NCI-H226 (cell line): ENCODE data around the gene EPS8L1.
A peak's percentile ranks its signal among the peaks of the same experiment; 100 is the strongest.
"Not testable (repeated sequence)": the region's sequence is repeated elsewhere in the genome, so short reads cannot be mapped to it uniquely, and the experiment has no call there.

Experiments used
- DNase-seq: peaks from one replicate; pipeline ENCODE4 v3.0.0-alpha.2; 2015

EPS8L1 gene

DNA sequence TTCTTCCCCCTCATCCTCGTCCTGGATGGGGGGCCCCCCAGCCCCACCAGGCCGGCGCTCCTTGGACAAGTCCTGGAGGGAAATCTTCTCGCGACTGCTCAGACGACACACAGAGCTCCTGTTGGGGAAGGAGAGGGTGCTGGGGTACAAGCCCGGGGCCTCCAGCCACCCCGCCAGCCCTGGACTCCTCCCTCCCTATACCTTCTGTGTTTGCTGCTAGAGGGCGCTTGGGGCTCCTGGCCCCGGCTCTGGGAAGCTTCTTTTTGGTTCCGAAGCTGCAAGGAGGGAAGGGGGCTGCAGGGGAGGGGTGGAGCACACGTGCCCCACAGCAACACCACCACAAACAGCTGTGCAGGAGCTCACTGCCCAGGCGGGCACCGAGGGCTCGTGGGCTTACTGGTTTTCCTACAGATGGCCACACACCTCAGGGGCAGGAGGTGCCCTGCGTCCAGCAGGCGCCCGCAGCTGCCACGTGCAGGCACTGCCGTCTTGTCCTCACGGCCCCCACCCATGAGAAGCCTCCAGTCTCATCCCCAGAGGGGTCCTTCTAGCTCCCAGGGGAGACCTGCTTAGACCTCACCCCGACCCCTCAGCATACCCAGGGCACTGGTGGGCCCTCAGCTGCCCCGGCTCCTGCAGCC lies 20.5 kb downstream of the EPS8L1 start:
- DNase-seq, result no peak

DNA sequence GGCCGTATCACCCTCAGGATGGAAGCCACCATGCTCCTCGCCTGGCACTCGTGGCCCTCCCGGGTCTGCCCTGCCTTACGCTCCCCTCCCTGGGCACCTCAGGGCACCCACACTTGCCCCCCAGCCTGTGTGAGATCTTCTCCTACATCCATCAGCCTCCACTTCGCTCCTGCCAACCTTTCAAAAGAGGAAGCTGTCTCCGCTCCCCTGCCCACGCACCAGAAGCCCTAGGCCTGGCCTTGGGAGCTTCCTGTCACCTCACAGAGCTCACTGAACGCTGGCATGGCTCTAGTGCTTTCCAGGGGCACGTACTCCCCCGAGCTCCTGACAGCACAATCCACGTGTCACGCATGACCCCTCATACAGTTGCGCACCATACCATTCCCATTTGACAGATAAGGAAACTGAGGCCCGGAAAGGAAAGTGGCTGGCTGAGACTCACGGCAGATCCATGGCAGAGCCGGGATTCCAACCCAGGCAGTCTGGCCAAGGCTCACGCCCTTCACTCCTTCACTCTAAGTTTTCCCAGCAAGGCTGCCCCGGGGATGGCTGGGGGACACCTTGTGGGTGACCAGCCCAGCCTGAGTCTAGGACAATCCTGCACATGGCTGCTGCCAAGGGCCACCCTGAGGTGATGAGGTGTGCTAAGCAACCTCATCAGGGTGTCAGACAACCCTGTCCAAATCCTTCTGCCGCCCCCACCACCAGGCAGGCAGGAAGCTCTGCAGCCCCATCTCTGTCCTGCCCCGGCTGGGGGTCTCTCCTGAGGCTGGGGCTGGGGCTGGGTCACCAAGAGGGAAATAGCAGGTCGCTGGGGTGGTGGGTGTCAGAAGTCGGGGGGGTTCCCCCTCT lies 22.4 kb downstream of the EPS8L1 start:
- DNase-seq, result no peak

DNA sequence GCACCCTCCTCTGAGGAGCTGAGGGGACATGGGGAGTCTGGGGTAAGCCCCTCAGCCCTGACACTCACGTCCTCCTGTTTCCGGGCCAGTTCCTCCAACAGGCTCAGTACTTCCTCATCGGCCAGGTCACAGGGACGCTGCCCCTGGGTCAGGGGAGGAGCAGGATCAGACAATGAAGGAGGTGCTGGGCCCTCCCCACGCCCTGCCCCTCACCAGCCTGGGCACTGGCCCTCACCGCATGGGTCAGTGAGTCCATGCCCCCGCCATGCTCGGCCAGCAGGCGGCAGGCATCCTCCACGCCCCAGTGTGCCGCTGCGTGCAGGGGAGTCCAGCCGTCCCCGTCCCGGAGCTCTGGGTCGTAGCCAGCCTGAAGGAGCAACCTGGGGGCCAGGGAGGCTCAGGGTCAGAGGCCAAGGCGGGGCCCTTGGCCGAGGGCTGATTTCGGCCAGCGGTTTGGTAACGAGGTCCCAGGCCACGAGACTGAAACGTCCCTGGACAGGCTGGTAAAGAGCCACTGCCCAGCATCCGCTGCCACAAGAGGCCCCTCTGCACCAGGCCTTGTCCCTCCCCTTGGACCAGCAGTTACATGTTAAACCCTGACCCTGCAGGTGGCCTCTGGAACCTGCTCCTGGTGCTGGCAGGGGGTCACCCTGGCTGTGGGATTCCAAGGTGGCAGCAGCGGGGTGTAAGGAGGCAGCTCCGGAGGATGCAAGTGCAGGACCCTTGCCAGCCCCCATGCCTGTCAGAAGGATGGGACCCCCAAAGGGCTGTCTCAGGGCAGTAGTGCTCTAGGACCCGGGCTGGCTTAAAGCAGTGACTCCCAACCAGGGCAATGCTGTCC lies 23.3 kb downstream of the EPS8L1 start:
- DNase-seq, result no peak

DNA sequence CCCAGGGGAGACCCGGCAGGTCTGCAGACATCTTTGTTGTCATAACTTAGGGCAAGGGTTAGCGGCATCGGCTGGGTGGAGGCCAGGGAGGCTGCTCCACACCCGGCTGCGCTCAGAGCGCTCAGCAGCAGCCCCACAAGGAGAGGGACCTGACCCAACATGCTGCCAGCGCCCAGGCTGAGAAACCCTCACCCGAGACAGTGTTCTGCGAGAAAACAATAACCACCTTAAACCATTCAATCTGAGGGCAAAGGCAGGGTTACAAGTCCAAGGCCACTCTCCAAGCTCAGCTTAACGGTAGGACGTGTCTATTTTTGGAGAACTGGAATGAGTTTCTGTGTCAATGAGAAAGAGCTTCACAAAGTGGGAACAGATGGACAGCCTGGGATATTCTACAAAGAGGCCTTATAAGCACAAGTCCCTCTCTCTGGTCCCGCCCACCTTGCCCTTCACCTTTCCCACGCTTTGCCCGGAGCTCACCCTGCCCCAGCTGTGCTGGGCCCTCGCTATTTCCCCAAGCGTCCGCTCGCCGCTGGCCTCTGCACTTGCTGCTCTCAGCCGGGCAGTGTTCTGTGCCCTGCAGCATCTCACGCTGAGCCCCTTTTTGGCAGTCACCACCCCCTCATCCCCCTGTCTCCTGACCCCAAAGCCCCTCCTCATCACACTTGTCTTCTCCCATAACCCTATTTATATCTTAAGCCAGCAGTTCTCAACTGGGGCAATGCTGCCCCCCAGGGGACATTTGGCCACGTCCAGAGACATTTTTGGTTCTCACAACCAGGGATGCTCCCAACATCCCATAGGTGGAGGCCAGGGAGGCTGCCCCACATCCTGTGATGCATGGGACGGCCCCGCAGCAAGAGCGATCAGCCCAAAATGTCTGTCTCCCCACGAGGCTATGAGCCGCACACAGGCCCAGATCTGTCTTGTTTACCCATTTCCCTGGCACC lies 24.2 kb downstream of the EPS8L1 start:
- no peak for DNase-seq

DNA sequence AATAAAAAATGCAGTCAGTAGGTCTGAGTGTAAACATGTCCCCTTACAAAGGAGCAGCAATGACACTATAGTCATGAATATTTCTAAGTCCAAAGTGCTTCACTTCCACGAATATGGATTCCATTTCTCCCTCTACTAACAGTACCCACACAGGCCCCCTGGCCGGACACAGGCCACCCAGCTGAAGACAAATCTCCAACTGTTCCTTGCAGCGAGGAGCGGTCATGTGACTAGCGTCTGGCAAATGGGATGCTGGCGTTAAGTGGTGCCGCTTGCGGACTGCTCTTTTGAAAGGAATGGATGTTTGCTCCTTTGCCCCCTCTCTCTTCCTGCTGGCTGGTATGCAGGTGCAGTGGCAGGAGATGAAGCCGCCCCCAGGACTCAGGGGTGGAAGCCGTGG lies 25.6 kb downstream of the EPS8L1 start:
- DNase-seq, result no peak

DNA sequence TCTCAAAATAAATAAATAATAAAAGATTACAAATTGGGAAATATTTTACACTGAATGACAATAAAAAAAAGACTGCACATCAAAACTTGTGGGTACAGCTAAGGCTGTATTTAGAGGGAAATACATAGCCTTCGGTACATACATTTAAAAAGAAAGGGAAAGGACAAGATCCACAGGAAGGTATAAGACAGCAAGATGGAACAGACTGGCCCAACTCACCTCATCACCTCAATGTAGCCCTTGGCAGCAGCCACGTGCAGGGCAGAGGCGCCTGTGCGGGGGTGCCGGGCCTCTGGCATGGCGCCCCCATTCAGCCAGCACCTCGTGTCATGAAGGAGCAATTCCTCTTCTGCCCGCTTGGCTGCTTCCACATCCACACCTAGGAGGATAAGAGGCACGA lies 27.5 kb downstream of the EPS8L1 start:
- DNase-seq, result no peak

DNA sequence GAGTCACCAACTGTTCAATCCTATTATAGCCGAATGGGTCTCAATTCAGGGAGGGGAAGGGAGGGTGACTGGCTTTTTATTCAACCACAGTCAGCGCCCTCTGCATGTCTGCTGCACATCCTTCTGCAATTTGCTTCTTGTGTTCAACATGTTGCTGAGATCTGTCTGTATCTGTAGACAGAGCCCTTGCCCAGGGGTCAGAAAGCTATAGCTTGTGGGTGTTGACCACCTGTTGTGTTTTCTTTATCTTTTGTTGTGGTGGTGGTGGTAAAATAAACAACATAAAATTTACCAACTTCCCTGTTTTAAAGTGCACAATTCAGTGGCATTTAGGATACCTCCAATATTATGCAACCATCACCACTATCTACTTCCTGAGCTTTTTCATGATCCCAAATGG lies 29.6 kb downstream of the EPS8L1 start:
- no peak for DNase-seq

DNA sequence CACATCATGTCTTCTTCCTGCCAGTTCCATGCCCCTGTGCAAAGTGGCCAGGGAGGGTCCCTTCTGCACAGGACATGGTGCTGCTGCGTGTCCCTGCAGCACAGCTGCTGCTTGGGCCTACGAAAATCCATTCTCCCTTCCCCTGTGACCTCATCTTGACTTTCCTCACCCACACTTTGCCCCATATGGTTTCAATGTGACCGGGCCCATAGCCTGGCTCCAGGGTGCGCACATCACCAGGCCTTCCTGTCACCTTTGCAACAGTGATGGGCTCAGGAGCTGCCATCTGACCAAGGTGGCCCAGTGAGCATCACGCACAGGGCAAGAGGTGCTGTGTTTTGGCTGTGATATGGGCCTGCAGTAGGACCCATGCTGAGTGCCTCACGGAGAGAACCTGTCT lies 30.9 kb downstream of the EPS8L1 start:
- DNase-seq, result no peak

DNA sequence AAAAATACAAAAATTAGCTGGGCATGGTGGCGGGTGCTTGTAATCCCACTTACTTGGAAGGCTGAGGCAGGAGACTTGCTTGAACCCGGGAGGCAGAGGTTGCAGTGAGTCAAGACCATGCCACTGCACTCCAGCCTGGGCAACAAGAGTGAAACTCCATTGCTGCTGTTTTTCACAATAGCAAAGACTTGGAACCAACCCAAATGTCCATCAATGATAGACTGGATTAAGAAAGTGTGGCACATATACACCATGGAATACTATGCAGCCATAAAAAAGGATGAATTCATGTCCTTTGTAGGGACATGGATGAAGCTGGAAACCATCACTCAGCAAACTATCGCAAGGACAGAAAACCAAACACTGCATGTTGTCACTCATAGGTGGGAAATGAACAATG lies 31.6 kb downstream of the EPS8L1 start:
- not testable (repeated sequence) for DNase-seq

DNA sequence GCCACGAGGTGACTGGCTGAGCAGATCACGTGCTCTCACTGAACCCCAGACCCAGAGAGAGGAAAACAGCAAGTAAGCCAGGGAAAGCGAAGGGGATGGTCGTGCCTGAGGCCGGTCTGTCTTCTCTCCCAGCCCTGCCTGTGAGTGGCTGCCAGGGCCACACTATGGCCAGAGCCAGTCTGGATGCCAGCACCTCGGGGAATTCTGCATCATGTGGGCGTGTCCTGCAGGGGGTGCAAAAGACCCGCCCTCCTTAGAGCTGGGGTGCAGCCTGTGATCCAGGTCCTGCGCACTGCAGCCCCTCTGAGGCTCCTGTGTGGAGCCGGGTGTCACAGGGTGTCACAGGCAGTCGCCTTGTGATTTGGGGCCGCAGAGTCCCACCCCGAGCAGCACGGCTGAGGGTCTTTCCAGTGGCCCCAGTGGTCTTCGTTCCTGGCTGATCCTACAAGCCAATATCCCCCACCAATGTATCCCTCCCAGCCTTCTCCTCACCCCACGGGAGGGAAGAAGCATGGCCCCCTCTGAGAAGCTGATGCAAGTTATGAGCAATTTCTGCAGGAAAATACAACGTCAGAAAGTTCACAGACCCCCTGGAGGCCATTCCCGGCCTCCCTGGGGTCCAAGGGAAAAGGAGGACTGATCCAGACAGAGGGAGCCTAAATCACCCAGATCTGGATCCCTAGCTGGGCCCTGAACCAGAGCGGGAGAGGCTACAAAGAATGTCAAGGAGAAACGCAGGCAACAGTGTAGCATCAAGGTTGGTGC lies 34.0 kb downstream of the EPS8L1 start:
- DNase-seq, result no peak

DNA sequence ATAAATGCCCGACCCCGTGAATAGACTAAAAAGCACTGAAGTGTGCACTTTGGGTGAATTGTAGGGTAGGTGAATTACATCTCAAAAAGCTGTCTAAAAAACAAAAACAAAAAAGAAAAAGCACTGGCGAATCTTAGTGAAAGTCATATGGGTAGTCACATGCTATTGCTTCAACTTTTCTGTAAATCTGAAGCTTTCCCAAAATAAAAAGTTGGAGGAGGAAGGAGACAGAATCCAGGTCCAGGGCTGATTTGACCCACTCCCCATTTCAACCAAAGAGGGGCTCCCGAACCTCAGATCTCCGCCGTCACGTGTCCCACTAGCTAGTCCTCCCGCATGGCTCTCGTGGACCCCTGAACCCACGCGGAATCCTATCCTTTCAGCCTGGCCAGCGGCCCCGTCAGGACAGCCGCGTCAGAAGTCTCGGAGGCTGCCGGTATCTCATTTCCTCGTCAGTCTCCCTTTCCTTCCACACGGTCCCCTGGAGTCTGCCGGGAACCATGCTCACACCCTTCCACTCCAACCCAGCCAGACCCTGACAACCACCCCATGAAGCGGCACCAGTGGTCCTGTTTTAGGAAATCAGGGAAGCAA lies 35.7 kb downstream of the EPS8L1 start:
- DNase-seq, result no peak

DNA sequence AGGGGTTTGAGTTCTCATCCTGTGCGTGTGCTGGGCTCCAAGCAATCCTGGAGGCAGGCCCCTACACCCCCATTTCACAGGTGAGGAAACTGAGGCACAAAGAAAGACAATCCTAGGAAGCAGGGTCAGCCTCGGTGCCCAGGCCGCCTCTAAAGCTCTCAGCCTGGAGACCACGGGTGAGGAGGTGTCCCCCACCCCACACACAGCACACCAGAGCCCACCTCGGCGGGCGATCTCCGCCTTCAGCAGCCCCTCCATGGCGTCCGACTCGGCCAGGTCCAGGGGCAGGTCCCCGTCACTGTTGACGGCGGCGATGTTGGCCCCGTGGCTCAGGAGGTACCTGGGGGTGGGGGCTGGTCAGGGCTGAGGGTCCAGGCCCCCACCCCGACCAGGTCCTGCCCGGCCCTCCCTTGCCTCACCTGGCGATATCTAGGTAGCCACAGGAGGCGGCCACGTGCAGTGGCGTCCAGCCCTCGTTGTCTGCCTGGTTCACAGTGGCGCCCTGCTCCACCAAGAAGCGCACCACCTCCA lies 36.6 kb downstream of the EPS8L1 start:
- DNase-seq, result no peak

DNA sequence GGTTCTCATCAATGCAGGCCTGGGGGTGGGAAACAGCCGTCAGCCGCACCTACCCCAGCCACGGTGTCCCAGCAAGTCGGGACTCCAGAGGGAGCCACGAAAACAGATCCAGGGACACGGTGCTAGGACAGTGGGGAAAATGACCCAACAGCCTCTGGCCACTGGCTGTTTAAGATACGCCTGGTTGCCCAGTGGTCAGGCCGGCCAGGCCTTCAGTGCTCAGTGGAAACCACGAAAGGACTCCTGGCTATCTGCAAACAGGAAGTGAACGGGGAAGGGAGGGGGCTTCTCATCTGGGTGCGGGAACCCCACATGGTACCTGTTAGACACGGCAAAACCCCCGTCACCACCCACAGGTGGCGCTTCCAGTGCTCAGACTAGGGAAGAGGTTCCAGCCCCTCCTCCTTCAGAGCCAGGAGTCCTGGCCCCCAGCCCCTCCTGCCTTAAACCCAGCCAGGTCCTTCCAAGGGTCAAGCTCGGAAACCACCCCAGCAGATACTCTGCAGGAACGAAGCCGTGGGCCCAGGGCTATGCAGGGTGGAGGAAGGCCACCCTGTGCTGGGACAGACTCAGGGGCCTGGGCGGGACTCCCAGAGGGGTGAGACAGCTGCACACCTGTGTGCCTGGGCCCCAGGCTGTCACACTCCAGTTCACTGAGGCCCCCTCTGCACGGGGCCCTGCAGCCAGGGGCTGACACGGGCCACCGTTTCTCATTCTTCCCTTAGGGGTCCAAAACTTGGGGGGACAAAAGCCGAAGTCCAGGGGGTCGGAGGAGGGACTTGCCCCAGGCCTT lies 37.3 kb downstream of the EPS8L1 start:
- DNase-seq, result peak; percentile 29

DNA sequence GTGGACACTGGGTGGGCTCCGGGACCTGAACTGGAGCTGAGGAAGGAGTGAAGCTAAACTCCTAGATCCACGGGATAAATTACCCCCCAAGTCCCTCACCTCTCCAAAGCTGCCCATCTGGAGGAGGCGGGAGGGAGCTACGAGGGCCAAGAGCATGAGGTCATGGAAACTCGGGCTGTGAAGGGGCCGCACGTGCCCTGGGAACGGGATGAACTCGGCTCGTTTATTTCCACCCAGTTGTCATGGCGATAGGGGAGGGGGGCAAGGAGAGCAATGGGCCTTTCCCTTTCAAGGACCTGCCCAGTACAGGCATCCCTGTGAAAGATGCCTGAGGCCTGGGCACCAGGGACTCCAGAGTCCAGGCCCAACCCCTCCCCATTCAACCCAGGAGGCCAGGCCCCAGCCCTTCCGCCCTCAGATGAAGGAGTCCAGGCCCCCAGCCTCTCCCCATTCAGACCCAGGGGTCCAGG lies 37.9 kb downstream of the EPS8L1 start:
- peak; percentile 100 for DNase-seq

DNA sequence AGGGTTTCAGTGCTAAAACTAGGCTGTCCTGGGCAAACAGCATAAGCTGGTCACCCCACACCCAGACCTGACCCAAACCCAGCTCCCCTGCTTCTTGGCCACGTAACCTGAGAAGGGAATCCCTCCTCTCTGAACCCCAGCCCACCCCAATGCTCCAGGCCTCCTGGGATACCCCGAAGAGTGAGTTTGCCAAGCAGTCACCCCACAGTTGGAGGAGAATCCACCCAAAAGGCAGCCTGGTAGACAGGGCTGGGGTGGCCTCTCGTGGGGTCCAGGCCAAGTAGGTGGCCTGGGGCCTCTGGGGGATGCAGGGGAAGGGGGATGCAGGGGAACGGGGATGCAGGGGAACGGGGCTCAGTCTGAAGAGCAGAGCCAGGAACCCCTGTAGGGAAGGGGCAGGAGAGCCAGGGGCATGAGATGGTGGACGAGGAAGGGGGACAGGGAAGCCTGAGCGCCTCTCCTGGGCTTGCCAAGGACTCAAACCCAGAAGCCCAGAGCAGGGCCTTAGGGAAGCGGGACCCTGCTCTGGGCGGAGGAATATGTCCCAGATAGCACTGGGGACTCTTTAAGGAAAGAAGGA lies 39.0 kb downstream of the EPS8L1 start:
- no peak for DNase-seq

DNA sequence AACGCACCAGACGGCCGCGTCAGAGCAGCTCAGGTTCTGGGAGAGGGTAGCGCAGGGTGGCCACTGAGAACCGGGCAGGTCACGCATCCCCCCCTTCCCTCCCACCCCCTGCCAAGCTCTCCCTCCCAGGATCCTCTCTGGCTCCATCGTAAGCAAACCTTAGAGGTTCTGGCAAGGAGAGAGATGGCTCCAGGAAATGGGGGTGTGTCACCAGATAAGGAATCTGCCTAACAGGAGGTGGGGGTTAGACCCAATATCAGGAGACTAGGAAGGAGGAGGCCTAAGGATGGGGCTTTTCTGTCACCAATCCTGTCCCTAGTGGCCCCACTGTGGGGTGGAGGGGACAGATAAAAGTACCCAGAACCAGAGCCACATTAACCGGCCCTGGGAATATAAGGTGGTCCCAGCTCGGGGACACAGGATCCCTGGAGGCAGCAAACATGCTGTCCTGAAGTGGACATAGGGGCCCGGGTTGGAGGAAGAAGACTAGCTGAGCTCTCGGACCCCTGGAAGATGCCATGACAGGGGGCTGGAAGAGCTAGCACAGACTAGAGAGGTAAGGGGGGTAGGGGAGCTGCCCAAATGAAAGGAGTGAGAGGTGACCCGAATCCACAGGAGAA lies 39.9 kb downstream of the EPS8L1 start:
- peak; percentile 89 for DNase-seq

DNA sequence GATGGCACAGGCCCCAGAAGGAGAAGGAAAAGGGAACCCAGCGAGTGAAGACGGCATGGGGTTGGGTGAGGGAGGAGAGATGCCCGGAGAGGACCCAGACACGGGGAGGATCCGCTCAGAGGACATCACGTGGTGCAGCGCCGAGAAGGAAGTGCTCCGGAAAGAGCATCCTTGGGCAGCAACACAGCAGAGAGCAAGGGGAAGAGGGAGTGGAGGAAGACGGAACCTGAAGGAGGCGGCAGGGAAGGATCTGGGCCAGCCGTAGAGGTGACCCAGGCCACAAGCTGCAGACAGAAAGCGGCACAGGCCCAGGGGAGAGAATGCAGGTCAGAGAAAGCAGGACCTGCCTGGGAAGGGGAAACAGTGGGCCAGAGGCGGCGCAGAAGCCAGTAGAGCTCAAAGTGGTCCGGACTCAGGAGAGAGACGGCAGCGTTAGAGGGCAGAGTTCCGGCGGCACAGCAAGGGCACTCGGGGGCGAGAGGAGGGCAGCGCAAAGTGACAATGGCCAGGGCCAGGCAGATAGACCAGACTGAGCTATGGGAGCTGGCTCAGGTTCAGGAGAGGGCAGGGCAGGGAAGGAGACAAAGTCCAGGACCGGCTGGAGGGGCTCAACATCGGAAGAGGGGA lies 40.7 kb downstream of the EPS8L1 start:
- peak; percentile 83 for DNase-seq

DNA sequence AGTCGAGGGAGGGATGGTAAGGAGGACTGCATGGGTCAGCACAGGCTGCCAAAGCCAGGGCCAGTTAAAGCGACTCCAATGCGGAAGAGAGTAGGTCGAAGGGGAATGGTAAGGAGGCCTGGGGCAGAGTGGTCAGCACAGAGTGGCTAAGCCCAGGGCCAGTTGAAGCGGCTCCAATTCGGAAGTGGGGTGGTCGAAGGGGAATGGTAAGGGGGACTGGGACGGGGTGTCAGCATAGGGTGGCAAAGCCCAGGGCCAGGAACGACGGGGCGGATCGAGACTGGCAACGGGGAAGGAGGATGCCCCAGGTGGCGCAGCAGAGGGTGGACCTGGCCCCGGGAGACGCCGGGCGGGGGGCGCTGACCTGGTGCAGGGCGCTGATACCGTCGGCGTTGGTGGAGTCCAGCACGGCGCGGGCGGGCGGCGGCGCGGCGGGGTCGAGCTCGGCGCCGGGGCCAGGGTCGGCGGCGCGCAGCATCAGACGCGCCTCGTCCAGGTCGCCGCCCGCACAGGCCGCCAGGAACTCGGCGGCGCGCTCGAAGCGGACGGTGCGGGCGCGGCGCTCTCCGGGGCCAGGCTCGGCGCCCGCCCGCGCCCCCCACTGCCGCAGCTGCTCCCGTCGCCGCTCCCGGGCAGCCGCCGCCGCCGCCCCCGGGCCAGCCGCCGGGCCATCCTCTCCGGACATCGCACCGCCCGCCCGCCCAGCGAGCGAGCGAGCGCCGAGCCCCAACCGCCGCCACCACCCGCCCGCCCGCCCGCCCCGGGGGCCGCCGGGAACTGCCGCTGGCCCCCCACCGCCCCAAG lies 41.4 kb downstream of the EPS8L1 start, which contains the start of gene PPP1R12C:
TSS of gene PPP1R12C (minus strand) at position 779 of the 804 bp plus-strand sequence. CDS start at position 685, 94 bp downstream.
- DNase-seq, result no peak
